Subcutaneous adipose tissue (tissue), 4 donors: ENCODE data around the gene BCL3. TPM values are rescaled to one million over a fixed set of nuclear protein-coding genes. Genes with fewer than 3 reads are reported as not detected.

Experiments used
- CTCF ChIP-seq: fragments of 450-650 bp; IDR thresholded peaks from one replicate; pipeline ENCODE4 v1.5.1; 2016; ENCODE audit warnings: low read depth, mild to moderate bottlenecking, control low read depth, antibody characterized with exemption, moderate library complexity
- total RNA-seq, 4 donors: library from RNA; depleted of rRNA; stranded (reverse); fragments of >200 nt; gene quantifications; one replicate each; pipeline ENCODE4 v1.1.0, GENCODE V29; 2016

The BCL3 gene
- total RNA-seq, 4 donors from 2014 or later, result 6.3 to 13.4 (median 12.9) TPM

DNA sequence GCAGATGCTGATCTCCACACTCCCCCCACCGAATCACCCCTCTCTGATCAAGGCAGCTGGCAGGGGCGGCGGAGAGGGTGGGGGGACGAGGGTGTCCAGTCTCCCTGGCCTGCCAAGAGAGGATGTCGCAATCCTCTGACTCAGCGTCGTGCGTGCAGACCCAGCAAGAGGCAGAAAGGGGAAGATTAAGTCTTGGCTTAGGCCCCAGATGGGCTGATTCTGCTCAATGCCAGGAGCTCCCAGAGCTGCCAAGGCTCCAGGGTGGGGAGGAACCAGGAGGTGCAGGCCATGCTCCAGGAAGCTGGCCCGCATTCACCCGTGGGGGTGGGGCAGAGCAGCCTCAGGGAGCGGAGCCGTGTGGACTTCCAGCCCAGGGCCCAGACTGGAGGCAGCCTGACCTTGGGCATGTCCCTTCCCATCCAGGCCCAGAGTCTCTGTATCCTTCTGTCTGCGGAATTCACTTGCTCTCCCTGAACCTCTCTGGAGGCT is 6.6 kb upstream of the BCL3 start:
- TF ChIP-seq CTCF, result no peak

- TF ChIP-seq CTCF, result no peak
Measured at GRCh38 chr19:44742330-44743061, 6.0 kb upstream of the BCL3 start.

DNA sequence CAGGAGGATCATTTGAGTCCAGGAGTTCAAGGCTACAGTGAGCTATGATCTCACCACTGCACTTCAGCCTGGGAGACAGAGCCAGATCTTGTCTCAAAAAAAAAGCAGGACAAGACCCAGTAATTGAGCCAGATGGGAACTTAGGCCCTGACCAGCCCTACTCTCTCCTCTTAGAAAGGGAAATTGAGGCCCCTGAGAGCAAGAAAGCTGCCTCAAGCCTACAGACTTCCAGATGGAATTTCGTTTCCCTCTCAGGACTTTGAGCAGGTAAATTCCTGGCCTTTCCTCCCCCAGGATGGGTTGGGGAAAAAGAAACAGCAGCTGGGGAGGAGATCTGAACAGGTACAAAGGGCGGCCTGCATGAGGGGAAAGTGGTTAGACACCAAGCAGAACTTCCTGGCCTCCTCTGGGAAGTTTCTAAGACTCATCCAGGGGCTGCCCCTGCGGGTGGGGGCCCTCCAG is 3.6 kb upstream of the BCL3 start:
- no peak for TF ChIP-seq CTCF

- TF ChIP-seq CTCF, result no peak
Measured at GRCh38 chr19:44745341-44745831, 3.1 kb upstream of the BCL3 start.

GRCh38 chr19:44745887-44746600 is 2.5 kb upstream of the BCL3 start:
- TF ChIP-seq CTCF, result no peak

DNA sequence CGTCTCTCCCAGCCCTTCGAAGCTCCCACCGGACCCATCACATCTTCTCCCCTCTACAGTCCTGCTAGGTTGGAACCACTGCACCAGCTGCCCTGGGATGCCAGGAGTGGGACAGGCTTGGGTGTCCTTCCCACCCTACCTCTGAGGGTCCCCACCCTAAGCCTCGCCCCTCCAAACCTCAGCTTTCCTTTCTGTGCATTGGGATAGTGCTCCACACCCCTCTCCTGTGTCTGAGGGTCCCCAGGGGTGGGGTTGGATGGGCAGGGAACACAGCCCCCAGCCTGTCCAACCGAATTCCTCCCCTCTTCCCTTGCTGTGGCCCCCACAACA is 1.9 kb upstream of the BCL3 start:
- no peak for TF ChIP-seq CTCF
